ENCODE results near the gene KCNJ12.
"Not testable (repeated sequence)": the region's sequence is repeated elsewhere in the genome, so short reads cannot be mapped to it uniquely, and the experiment has no call there.

- not testable (repeated sequence) for TF ChIP-seq POU2F2, POLR2AphosphoS5 (IDR thresholded peaks at IDR 0.05; ENCODE audit: low read depth, low read length)
These were observed 39.4 kb upstream of the KCNJ12 start for GRCh38 chr17:21336541-21337294.
